Natural killer cell treated with Interleukin-12 subunit alpha and Interleukin-12 subunit beta and Interleukin-15 and Interleukin-18, amount 100 ng/mL, for 72 hours (primary cell): ENCODE data around the gene BAHD1. TPM values are rescaled to one million over a fixed set of nuclear protein-coding genes. Genes with fewer than 3 reads are reported as not detected.

Experiments used
- ATAC-seq, 2 donors: fragments of 150-1000 bp; cut with Tn5 transposase in 1 of 2; sonication (Bioruptor Pico), chemical (Tn5 transposase) in 1 of 2; 2 replicates each; pipeline ENCODE4 v1.10.0; 2021
- DNase-seq: peaks from one replicate; pipeline ENCODE4 v3.0.0; 2022; ENCODE audit warnings: low spot score
- H3K27ac Mint-ChIP-seq, 2 donors: 1 replicate in 1 of 2; 2 replicates in 1 of 2; pipeline ENCODE4 v1.8.0; 2022; ENCODE audit warnings: mixed read lengths in 2 of 2, mild to moderate bottlenecking in 1 of 2, moderate library complexity in 1 of 2
- H3K27me3 Mint-ChIP-seq, 2 donors: 1 replicate in 1 of 2; 2 replicates in 1 of 2; pipeline ENCODE4 v1.8.0; 2022; ENCODE audit warnings: mixed read lengths in 2 of 2
- H3K36me3 Mint-ChIP-seq: one replicate; pipeline ENCODE4 v1.8.0; 2022; ENCODE audit warnings: mixed read lengths
- H3K4me1 Mint-ChIP-seq, 2 donors: 1 replicate in 1 of 2; 2 replicates in 1 of 2; pipeline ENCODE4 v1.8.0; 2022; ENCODE audit warnings: low read depth in 2 of 2, mixed read lengths in 2 of 2, mild to moderate bottlenecking in 1 of 2
- H3K4me3 Mint-ChIP-seq: one replicate; pipeline ENCODE4 v1.8.0; 2022; ENCODE audit warnings: mixed read lengths
- H3K9me3 Mint-ChIP-seq: 2 replicates; pipeline ENCODE4 v1.8.0; 2022; ENCODE audit warnings: mixed read lengths
- total RNA-seq, 2 donors: library from RNA; stranded (reverse); gene quantifications; one replicate each; pipeline ENCODE4 v1.2.3, GENCODE V29; 2022

BAHD1 gene
- total RNA-seq, 2 donors from 2014 or later, result 27.9 to 29.2 TPM

DNA sequence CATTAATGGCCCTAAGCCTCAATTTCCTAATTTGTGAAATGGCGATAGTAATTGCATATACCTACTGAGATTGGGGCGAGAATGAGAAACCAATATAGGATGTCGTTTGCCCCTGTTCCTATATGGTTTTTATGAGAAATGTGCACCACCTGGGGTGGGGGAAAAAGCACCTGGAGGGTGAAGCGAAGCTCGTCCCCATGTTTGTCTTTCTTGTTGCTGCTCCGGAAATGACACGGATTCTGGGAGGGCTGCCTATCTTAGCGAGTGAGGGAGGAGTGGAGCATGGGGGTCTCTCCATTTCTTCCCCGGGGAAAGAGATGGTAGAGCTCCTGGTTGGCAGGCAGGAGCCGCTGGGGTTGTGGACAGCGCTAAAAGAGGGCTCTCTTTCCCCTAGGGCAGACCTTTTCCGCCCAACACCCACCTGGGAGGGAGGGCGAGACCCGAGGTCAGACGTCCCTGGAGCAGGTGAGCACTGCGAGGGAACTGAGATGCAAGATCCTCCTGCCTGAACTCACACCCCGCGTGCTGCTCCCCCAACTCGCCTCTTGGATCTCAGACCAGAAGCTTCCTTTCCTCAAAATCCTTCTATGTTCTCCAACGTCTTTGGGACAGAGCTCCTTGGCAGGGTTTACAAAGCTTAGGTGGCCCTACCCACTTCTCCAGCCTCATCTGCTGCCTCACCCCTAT lies 5.6 kb upstream of the BAHD1 start:
- H3K4me1 Mint-ChIP-seq, result peaks cover 9 to 24% of the 10 kb centered on the region in 2 donors
- no peak for ATAC-seq

DNA sequence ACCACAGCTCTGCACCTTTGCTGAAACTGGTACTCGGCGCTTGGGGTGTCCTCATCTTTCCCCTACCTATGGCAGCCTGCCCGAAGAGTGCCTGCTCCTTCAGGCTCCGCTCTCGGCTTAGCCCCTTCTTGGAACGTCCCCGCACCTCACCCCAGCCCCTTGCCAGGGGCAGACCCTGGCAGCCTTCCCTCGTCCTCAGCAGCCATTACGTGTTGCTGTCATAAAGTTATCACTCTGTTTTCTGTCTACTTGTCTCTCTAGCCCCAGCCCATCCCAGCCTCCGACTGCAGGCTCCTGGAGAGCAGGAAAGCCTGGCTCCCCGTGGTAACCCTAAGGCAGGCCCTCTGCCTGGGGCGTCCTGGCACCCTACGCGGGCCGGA lies 5.1 kb upstream of the BAHD1 start:
- Mint-ChIP-seq H3K27ac (no peak overlapping the region), H3K27me3 (peaks cover 7 to 24% of the 10 kb centered on the region in 2 donors), H3K9me3 (no peaks in the 10 kb centered on the region), H3K4me3 (peak overlapping the region; percentile 38), H3K4me1 (peaks cover 11 to 25% of the 10 kb centered on the region in 2 donors), H3K36me3 (no peaks in the 10 kb centered on the region)
- no peak for ATAC-seq
- DNase-seq, result no peak

More for the DNA sequence above, 5.6 kb upstream of the BAHD1 start:
- Mint-ChIP-seq H3K4me3 (peak overlapping the region; percentile 38), H3K9me3 (no peaks in the 10 kb centered on the region), H3K36me3 (no peaks in the 10 kb centered on the region), H3K27me3 (peaks cover 7 to 24% of the 10 kb centered on the region in 2 donors), H3K27ac (no peak overlapping the region)
- DNase-seq, result no peak

DNA sequence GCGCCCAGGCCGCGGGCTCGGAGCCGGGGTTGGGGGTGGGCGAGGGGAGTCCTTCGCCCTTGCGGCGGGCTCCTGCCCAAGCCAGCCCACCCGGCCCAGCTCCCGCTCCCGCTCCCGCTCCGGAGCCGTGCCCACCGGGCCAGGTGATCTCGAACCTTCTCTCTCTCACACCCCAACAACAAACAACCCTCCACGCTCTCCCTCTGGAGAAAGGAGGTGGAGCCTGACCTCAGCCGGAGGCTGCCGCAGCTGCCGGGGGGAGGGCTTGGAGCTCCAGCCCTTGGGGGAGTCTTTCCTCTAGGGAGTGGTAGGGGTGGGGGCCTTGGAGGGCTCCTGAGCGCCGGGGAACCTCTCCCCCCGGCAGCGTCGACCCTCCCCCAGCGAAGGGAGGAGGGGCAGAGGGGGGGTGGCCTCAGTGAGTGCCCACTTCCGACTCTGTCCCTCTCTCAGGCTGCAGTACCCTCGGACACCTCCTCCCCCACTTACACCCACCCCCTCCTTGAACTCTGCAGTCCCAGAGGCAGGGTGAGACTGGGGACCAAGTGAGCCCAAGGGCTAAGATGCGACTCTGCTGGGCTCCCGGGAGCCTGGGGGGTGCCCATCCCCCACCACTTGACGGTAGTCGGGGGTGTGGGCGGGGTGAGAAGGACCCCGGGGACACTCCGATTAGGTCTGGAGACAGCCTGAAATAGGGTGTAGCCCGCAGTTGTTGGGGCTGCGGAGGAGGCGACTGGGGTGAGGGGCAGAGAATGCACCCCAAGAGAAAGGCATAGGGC lies 4.4 kb upstream of the BAHD1 start:
- no peaks in the 10 kb centered on the region for H3K9me3 Mint-ChIP-seq
- H3K4me1 Mint-ChIP-seq, result peaks cover 11 to 25% of the 10 kb centered on the region in 2 donors
- no peak overlapping the region for H3K27ac Mint-ChIP-seq
- no peaks in the 10 kb centered on the region for H3K36me3 Mint-ChIP-seq
- H3K27me3 Mint-ChIP-seq, result peaks cover 7 to 24% of the 10 kb centered on the region in 2 donors
- DNase-seq (no peak), ATAC-seq (no peak)
- peak overlapping the region; percentile 54 for H3K4me3 Mint-ChIP-seq

DNA sequence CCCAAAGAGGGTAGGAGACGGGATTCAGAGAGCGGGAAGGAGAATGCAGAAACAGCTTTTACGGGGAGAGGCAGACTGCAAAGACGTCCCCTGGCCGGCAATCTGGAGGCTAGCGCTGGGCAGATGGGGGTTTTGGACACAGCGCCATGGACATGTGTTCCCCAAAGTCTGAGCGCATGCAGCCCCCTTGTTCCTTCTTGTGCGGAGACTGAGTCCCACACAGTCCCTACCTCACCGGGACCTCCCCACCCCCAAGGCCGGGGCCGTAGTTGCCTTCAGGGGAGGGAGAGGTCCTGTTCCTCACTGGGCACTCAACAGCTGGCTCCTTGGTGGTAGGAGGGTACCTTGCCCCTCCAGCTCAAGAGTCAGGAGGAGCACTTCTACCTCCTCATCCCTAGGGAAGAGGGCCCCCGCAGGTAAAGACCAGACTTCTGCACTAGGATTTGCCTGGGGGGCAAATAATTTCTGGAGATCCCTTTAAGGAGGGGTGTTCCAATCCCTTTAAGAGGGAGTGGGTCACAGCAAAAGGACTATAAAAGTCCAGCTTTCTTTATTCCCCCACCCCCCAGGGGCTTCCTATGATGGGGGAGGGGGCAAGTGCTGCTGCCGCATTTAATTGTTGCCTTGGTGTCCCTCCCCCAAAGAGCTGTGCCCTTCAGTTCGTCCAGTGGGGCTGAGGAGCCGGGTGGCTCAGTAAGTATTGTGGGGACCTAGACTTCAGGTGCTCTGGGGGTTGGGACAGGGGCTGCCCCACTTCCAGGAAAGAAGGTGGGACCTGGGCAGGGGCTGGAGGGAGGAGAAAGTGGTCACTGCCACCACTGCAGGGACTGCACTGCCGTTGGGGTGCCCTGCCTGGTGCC lies 3.6 kb upstream of the BAHD1 start:
- ATAC-seq (no peak), DNase-seq (no peak)
- peaks cover 7 to 24% of the 10 kb centered on the region in 2 donors for H3K27me3 Mint-ChIP-seq
- H3K4me1 Mint-ChIP-seq, result peaks cover 11 to 25% of the 10 kb centered on the region in 2 donors
- no peak overlapping the region for H3K27ac Mint-ChIP-seq
- peak overlapping the region; percentile 54 for H3K4me3 Mint-ChIP-seq
- no peaks in the 10 kb centered on the region for H3K9me3 Mint-ChIP-seq
- H3K36me3 Mint-ChIP-seq, result no peaks in the 10 kb centered on the region

GRCh38 chr15:40437752-40438687 lies 2.7 kb upstream of the BAHD1 start:
- DNase-seq, result no peak
- H3K4me1 Mint-ChIP-seq, result peaks cover 18 to 26% of the 10 kb centered on the region in 2 donors
- peaks cover 7 to 24% of the 10 kb centered on the region in 2 donors for H3K27me3 Mint-ChIP-seq
- H3K36me3 Mint-ChIP-seq, result no peaks in the 10 kb centered on the region
- no peak for ATAC-seq
- peak overlapping the region; percentile 10 for H3K4me3 Mint-ChIP-seq
- no peaks in the 10 kb centered on the region for H3K9me3 Mint-ChIP-seq
- H3K27ac Mint-ChIP-seq, result no peak overlapping the region

- no peaks in the 10 kb centered on the region for H3K36me3 Mint-ChIP-seq
- ATAC-seq (no peak), DNase-seq (no peak)
- H3K27ac Mint-ChIP-seq, result no peak overlapping the region
- H3K4me1 Mint-ChIP-seq, result peaks cover 25 to 33% of the 10 kb centered on the region in 2 donors
- no peaks in the 10 kb centered on the region for H3K9me3 Mint-ChIP-seq
- H3K4me3 Mint-ChIP-seq, result no peak overlapping the region
- H3K27me3 Mint-ChIP-seq, result peaks cover 7 to 24% of the 10 kb centered on the region in 2 donors
Observed at GRCh38 chr15:40438712-40439111, 2.0 kb upstream of the BAHD1 start.

- Mint-ChIP-seq H3K4me1 (peaks cover 33 to 38% of the 10 kb centered on the region in 2 donors), H3K27me3 (peaks cover 7 to 24% of the 10 kb centered on the region in 2 donors), H3K27ac (peak overlapping the region; percentile 71 to 86), H3K9me3 (no peaks in the 10 kb centered on the region), H3K36me3 (no peaks in the 10 kb centered on the region), H3K4me3 (peak overlapping the region; percentile 95)
- no peak for DNase-seq
- ATAC-seq, result no peak
Observed at GRCh38 chr15:40439461-40439959, 1.2 kb upstream of the BAHD1 start.

GRCh38 chr15:40439960-40440742 lies 602 bp upstream of the BAHD1 start:
- peaks cover 7 to 24% of the 10 kb centered on the region in 2 donors for H3K27me3 Mint-ChIP-seq
- no peaks in the 10 kb centered on the region for H3K9me3 Mint-ChIP-seq
- H3K4me3 Mint-ChIP-seq, result peak overlapping the region; percentile 95
- DNase-seq (no peak), ATAC-seq (no peak)
- no peaks in the 10 kb centered on the region for H3K36me3 Mint-ChIP-seq
- H3K27ac Mint-ChIP-seq, result peak overlapping the region; percentile 71 to 86
- H3K4me1 Mint-ChIP-seq, result peaks cover 40 to 44% of the 10 kb centered on the region in 2 donors

- Mint-ChIP-seq H3K27ac (peak overlapping the region; percentile 43 to 71), H3K4me3 (peak overlapping the region; percentile 80), H3K27me3 (peaks cover 0 to 16% of the 10 kb centered on the region in 2 donors), H3K9me3 (no peaks in the 10 kb centered on the region), H3K4me1 (peaks cover 42 to 43% of the 10 kb centered on the region in 2 donors), H3K36me3 (no peaks in the 10 kb centered on the region)
- ATAC-seq (no peak), DNase-seq (no peak)
Observed at GRCh38 chr15:40441565-40442531, 1.1 kb downstream of the BAHD1 start.

- DNase-seq, result no peak
- Mint-ChIP-seq H3K4me3 (peak overlapping the region; percentile 80), H3K4me1 (peaks cover 37 to 42% of the 10 kb centered on the region in 2 donors), H3K27ac (peak overlapping the region; percentile 45 to 71), H3K36me3 (no peaks in the 10 kb centered on the region), H3K9me3 (no peaks in the 10 kb centered on the region), H3K27me3 (peaks cover 0 to 8% of the 10 kb centered on the region in 2 donors)
- no peak for ATAC-seq
Observed at GRCh38 chr15:40443255-40443654, 2.5 kb downstream of the BAHD1 start.

GRCh38 chr15:40443846-40444245 lies 3.1 kb downstream of the BAHD1 start:
- Mint-ChIP-seq H3K4me3 (peak overlapping the region; percentile 38), H3K36me3 (no peaks in the 10 kb centered on the region), H3K27ac (no peak overlapping the region), H3K4me1 (peaks cover 37 to 42% of the 10 kb centered on the region in 2 donors), H3K27me3 (peaks cover 0 to 3% of the 10 kb centered on the region in 2 donors), H3K9me3 (no peaks in the 10 kb centered on the region)
- ATAC-seq (no peak), DNase-seq (no peak)
